ENCODE data around the gene RASSF3.
"Not testable (repeated sequence)": the region's sequence is repeated elsewhere in the genome, so short reads cannot be mapped to it uniquely, and the experiment has no call there.

The RASSF3 gene

DNA sequence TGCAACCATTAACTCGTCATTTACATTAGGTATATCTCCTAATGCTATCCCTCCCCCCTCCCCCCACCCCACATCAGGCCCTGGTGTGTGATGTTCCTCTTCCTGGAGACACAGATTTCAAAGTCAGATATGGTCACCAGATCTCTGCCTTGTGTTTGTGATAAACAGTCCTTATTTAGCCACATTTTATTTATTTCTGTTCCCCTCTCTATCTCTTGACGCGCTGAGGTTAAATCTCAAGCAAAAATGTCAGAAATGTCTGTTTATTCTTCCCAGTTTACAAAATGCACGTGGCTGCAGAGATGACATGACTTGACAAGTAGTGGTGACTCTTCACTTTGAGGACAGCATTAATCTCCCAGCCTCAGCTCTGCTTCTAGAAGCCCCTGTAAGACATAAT lies 11.5 kb upstream of the RASSF3 start:
- DNase-seq: no peak

DNA sequence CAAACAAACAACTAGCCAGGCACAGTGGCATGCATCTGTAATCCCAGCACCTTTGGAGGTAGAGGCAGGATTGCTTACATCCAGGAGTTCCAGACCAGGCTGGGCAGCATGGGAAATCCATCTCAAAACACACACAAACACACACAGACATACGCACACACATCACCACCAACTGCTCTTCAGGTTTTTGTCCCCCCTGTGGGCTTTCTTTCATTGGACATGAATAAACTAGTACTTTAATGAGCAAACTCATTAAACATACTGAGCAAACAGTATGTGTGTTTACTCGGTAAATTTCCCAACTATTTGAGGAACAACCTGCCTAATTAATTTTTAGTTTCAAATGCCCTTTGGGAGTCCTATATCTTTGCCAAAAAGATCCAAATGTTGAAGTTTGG lies 10.1 kb upstream of the RASSF3 start:
- DNase-seq: peak; percentile 28

DNA sequence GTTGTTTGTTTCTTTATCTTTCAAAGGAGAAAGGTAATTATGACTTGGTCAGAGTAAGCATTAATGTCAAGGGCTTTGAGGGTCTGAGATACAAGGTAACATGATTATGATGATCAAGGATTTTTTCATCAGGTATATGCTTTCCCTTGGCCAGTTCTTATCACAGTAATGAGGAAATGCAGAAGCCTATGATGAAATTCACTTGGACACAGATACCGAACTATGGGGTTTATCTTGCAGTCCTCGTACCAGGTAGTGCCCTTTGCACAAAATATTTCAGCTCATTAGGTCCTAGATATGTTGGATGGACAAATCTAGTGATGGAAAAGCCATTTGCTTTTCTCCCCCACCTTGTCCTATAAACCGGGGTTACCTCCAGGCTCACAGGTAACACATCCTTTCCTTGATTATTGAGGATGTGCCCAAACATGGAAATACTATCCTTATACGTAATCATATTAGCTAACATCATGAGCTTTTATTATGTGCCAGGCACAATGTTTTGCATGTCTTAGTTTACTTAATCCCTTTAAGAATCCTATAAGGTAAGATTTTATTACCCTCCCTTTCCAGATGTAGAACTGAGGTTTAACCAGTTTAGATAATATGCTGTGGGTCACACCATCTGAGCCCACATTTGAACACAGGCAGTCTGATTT lies 7.0 kb upstream of the RASSF3 start:
- no peak for DNase-seq

DNA sequence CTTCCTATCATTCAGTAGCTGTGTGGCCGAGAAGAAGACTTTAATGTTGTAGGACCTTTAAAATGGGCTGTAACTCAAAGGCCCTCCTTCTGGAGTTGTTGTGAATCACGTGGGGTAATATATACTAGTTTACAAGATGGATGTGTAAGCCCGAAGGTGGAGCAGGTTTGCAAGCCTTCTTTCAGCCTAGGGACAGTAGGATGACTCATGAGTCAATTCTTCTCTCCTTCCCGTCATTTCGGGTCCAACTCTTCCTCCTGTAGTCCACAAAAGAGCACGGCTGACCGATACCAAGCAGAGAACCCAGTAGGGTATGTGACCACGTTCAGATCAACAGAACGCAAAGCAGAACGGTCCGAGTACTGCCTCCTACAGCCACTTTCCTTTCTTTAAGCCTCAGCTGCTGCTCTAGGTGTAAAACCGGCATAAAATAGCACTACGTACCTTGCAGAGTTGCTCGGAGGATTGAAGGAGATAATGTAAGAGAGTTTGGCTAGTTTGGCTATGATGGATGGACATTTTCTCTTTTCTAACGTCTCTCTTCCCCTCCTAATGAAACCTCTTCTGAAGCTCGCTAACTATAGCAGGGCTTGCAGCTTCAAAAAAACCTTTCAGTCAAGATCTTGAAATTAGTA lies 1.3 kb upstream of the RASSF3 start:
- no peak for DNase-seq

DNA sequence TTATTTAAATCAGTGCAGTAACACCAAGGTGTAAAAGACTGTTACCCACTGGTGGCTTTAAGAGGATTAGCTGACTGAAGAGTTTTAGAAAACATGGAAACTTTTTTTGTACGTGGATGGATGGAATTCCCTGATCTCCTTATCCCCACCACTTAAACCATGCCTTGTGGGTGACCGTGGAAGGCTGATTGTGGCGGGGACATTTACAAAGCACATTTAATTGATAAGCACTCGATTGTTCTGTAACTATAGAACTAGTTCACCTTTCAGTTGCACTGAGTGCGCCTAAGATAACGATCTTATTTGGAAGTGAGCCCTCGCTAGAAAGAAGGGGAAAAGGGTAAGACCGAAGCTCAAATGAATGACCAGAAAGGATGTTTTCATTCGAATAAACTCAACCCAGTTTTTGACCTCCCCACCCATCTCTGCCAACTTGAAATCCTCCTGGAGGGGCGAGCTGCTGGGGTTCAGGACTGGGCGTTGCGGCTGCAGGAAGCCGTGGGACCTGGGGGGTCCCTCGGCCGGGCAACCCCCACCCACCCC lies 688 bp upstream of the RASSF3 start:
- DNase-seq: no peak

DNA sequence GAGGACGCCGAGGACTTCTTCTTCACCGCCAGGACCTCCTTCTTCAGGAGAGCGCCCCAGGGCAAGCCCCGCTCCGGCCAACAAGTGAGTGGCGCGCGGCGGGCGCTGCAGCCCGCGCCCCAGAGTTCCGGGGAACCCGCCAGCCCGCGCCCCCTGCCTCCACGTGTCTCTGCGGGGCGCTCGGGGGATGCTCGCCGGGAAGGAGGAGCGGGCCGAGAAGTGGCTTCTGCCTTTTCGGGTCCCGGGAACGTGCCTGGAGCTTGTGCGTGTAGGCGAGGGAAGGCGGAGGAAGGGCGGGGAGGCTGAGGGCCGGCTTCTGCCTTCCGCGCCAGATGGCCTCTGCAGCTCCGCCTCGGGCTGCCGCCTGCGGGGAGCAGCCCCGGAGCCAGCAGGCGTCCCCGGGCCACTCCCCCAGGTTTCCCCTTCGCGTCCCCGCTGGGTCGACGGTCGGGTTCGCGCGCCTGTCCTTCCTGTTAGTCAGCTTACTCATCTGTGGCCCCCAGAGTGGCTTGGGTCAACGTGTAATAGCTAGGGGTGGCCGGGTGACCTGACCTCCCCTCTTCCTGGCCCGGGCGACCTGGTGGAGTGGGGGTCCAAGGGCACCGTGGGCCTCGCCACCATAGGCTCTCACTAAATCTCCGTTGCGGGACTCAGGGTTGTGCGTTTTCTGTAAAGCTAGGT lies 505 bp downstream of the RASSF3 start:
- no peak for DNase-seq

DNA sequence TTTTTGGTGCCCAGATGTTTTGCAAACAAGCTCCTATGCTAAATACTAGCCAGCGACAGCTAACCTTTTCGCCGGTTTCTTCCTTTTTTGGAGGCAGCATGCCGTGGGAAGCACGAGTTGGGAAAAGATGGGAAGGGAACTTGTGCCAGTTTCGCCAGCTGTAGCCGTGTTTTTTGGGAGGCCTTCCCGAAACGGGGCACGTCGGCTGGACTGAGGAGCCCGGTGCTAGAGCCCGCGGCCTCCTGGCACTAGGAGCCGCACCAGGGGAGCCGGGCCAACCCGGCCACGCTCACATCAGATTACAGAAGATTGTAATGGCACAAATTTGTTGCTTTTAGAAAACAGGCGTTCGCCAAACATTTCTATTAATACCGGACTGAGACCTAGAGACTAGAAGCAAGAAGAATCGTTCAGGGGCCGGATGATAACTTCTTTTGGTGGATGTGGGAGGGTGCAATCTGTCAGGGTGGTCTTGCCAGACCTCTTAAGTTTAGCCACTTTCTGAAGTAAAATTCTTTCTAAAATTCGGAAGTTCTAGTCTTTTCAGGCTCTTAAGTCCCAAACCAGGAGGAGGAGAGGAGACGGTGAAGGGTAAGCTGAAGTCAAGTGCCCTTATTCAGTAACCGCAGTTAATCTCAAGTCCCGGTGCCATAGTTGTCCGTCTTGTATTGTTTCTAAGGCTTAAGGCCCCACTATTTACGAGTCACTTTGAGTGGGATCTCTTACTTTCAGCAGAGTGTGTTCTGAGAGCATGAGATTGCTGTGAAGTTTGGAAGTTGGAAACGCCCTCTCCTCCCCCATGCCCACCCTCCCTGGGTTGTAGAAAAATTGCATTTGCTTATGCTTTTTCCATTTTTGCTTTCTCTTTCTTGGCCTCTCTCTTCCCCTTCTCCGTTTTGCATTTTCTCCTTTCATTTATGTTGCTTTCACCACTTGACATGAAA lies 1.3 kb downstream of the RASSF3 start:
- no peak for DNase-seq

DNA sequence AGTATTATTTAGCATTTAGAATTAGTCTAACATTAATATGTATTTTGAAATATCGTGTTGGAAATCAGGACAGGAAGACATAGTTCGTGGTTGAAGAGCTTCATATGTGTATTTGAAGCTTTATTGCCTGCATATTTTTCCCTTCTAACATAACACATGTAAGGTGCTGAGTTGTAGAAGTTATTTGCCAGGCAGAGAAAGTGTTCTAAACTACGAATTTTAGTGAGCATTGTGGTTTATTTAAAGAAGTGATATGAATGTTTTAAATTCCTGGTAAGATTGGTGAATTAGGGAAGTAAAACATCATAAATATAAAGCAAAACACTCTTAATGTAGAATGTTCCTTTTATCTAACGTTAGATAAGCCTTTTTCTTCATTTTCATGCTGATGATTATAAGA lies 2.5 kb downstream of the RASSF3 start:
- DNase-seq: no peak

DNA sequence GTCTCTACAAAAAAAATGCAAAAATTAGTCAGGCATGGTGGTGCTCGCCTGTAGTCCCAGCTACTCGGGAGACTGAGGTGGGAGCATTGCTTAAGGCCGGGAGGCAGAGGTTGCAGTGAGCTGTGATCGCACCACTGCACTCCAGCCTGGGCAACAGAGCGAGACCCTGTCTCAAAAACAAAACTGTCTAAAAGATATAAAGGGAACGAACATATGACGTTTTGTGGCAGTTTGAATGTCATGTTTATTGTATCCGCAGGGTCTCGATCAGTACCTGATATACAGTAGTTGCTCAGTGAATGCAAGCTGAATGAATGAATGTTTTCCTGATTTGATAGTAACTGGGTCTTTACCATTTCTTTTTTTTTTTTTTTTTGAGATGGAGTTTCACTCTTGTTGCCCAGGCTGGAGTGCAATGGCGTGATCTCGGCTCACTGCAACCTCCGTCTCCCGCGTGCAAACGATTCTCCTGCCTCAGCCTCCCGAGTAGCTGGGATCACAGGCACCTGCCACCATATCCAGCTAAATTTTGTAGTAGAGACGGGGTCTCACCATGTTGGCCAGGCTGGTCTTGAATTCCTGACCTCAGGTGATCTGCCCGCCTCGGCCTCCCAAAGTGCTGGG lies 3.6 kb downstream of the RASSF3 start:
- DNase-seq: not testable (repeated sequence)

DNA sequence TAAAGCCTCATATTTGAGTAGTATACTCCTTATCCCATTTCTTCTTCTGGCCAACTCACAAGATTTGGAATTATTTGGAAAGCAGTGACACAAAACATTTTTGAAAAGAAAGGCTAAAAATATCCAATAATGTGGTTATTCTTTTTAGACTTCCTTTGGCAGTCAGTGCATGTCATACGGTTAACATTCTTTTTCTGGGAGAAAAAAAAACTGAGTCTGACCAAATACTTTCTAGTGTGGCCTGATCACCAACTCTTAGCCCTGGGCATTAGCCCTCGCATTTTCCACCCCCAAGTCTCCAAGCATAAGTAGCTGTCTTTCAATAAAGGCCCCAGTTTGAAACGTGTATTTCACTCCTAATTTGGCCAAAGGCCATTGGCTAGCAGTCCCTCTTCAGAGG lies 5.9 kb downstream of the RASSF3 start:
- DNase-seq: no peak

DNA sequence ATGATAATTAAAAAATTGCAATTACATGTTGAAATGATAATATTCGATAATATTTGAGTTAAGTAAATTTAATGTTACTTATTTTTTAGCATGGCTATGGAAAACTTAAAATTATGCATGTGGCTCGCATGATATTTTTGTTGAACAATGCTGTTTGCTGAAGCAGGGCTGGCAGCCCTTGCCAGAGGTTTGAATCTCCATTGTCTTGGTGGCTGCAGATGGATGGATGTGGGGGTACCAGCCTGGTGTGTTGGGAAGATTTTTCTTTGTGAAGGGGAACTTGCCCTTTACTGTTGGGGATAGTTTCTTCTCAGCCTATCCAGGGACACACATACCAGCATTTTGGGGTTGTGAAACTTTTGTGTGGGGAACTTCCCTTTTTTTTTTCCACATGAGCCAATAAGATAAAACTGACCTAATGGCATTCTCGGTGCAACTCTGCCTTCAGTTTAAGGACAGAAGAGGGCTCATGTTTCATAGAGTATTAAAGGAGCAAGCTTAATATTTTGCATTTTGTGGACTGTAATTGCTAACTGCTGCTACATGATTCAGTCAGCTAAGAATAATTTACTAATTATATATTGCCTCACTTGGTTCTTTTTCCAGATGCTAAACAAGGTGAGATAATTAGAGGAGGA lies 8.8 kb downstream of the RASSF3 start:
- DNase-seq: no peak

DNA sequence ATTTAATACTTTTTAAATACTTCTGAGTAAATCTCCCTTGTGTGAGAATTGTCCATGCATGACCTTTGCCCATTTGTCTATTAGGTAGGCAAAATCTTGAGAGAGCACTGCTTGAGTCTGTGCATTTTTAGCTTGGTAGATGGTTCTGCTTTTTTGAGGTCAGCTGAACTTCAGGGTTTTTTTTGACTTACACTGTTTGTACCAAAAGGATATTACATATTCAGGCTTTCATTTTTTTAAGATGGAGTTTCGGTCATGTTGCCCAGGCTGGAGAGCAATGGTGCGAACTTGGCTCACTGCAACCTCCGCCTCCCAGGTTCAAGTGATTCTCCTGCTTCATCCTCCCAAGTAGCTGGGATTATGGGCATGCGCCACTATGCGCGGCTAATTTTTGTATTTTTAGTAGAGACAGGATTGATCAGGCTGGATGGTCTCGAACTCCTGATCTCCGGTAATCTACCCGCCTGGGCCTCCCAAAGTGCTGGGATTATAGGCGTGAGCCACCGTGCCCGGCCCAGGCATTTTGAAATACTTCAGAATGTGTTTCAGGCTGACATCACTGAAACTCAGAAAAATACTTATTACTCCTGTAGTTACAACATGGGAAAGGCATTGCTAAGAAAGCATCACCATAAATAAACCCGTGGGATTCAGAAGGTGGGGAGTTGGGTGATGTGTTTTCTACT lies 11.1 kb downstream of the RASSF3 start:
- DNase-seq: no peak

DNA sequence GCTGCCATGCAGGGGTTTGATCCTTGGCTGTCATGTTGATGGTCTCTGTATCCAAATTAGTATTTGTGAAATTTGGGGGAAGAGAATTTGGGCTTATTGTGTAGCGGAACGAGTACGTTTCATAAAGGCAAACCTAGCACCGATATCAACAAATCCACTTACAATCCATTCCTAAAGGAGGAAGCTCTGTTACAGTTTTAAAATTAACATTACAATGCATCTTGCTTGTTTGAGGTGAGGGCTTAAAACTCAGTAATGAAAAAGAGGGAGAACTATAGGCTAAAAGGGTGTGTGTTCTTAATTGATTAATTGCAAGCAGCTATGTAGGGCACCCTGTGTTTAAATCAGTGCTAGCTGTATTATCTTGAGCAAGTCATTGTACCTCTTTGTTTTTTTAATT lies 13.7 kb downstream of the RASSF3 start:
- no peak for DNase-seq

DNA sequence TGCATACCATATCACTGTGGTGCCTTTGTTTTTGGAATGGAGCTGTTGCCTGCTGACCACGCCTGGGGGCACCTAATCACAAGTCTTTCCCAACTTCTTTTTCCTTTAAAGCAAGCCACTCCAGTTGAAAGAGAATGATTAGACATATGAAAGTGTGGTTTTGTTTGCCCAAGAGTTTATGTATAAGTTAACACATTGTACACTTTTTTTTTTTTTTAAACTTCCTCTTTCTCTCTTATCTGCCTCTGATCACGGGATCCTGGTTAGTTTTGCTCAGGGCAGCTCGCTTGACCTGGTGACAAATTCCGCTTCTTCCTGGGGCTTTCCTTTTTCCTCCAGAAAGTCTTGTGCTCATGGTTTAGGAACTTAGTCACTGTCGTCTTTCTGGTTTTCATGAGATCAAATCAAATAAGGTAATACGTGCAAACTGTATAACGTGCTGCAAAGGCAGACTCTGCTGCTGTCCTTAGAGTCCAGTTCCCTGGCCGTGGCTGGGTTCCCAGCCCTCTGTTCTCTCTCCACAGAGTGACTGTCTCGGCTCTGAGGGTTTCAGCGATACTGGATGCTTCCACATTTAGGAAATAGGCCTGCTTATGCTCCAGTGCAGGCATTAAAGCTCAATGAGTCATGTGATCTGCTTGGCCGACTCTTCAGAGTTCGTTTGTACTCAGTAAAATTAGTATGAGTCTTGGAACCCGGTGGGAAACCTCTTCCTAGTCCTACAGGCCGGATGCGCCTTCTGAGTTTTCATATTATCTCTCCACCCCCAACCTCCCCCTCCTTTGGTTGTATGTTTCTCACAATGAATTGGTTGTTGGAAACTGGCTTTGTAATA lies 15.2 kb downstream of the RASSF3 start:
- no peak for DNase-seq

DNA sequence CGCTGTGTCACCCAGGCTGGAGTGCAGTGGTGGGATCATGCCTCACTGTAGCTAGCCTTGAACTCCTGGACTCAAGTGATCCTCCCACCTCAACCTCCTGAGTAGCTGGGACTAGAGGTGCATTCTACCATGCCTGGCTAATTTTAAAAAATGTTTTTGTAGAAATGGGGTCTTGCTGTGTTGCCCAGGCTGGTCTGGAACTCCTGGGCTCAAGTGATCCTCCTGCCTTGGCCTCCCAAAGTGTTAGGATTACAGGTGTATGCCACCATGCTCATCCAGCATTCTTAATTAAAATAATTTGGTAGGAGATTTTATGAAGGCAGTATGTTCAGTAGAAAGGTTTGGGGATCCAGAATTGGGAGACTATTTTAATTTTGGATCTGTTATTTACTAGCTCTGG lies 16.3 kb downstream of the RASSF3 start:
- not testable (repeated sequence) for DNase-seq

DNA sequence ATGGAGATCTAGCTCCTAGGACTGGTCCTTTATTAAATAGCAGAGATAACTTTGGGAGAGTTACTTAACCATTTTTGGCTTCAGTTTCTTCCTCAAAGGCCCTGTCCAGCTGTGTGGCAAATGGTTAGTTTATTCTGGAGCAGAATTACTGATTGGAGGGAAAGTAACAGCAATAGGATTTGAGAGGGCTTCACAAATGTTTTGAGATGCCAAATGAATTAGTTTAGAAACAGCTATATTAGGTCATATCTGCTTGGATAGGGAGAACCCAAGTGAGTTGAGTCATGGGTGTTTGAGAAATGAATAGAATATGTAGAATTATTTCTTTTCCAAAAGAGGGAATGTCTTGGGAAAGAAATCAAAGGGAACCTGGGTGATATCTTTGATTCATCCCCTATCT lies 17.5 kb downstream of the RASSF3 start:
- no peak for DNase-seq

DNA sequence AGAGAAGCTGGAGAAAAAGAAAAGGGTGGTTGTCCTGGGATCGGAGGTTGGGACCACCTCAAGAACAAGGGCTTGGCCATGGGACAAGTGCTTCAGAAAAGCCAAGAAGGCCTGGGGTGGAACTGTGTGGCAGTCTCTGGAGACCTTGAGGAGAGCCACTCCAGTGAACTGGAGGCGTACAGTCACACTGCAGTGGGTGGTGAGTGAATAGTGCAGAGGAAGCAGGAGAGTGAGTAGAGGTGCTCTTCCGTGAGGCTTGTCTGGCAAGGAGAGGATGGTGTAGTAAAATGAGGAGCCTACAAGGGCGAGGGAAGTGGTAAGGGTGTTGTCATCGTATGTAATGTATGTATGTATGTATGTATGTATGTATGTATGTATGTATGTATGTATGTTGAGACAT lies 20.9 kb downstream of the RASSF3 start:
- DNase-seq: no peak

DNA sequence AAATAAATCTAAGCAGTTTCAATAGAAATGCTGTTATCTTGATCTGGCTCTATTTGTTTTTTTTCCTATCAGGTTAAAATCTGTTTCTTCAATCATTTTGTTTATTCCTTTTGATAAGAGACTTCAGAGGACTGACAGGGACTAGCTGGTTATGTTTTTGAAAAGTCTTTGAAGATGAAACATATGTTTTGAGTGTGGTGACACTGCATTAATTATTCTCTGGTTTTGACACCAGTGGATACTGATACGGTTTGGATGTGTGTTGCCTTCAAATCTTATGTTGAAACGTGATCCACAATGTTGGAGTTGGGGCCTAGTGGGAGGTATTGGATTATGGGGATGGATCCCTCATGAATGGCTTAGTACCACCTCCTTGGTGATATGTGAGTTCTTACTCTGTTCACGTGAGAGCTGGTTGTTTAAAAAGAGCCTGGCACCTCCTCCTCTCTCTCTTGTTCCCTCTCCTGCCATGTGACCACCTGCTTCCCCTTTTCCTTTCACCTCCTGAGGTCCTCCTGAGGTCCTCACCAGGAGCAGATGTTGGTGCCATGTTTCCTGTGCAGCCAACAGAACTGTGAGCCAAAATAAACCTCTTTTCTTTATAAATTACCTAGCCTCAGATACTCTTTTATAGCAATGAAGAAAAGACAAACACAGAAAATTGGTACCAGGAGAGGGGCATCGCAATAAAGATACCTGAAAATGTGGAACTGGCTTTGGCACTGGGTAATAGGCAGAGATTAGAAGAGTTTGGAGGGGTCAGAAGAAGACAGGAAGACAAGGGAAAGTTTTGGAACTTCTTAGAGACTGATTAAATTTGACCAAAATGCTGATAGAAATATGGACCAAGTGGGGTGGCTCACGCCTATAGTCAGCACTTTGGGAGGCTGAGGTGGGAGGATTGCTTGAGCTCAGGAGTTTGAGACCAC lies 23.0 kb downstream of the RASSF3 start:
- no peak for DNase-seq

DNA sequence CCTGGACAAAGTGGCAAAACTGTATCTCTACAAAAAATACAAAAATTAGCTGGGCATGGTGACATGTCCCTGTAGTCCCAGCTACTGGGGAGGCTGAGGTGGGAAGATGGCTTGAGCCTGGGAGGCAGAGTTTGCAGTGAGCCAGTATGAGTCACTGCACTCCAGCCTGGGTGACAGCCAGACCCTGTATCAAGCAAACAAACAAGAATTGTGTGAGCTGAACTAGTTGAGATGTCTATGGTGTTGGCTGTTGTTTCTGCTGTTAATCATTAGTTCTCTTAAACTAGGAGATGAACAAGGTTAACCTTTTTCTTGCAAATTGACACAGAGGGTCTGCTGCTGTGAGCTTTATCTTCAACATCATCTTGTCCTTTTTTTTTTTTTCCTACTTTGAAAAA lies 23.6 kb downstream of the RASSF3 start:
- no peak for DNase-seq

Measured in NCI-H1436 treated with DMSO at 0.1 percent for 48 hours (cell line).